K562 (cell line): ENCODE data around the gene RET. TPM values are rescaled to one million over a fixed set of nuclear protein-coding genes. Genes with fewer than 3 reads are reported as not detected.

Experiments used
- ATAC-seq: fragments of 200-7000 bp; cut with Tn5 transposase; 3 replicates; pipeline ENCODE4 v1.9.1; 2020; ENCODE audit warnings: moderate library complexity
- BruUV-seq: library from RNA; stranded (reverse); fragments of 400-500 nt; replicated peaks from 2 replicates; lab custom pipeline; 2021; lab: Mats Ljungman, UMichigan
- CTCF ChIA-PET: fragments of 300-600 bp; formaldehyde crosslinking; extraction: SDS; loops from one replicate; lab custom pipeline; 2021; ENCODE audit warnings: low intra/inter-chr PET ratio; lab: Yijun Ruan, JAX
- POLR2A ChIA-PET: fragments of 300-600, 350-650 bp; sonication (Branson Sonifier 250); formaldehyde crosslinking; extraction: SDS; loops from one replicate; lab custom pipeline; 2021; ENCODE audit warnings: antibody characterized with exemption, inconsistent platforms; lab: Yijun Ruan, JAX
- DNase-seq, 4 experiments: peaks; one replicate each; pipeline versions ENCODE4 v3.0.0 to v3.0.0-alpha.2; 2011 to 2018; ENCODE audit warnings: low spot score in 3 of 4, mixed read lengths in 3 of 4; ENCODE audit errors: extremely low read depth in 1 of 4
- FAIRE-seq: peaks from 2 replicates; lab custom pipeline; 2011; peaks lifted over from hg19 to GRCh38; lab: Jason Lieb, UNC
- H2AFZ ChIP-seq: 2 replicates; pipeline ENCODE4 v1.6.0; 2011; ENCODE audit warnings: low read depth, low read length, control low read depth, inconsistent platforms
- H3K27ac ChIP-seq: fragments of 200-600 bp; 3 replicates; pipeline ENCODE4 v1.8.0; 2011; ENCODE audit warnings: low read depth, mild to moderate bottlenecking, control low read depth, inconsistent platforms, low read length, moderate library complexity, mixed read lengths; ENCODE audit errors: extremely low read depth
- H3K27me3 ChIP-seq, 2 experiments: fragments of 300-600 bp in 1 of 2; 2 replicates in 1 of 2; 3 replicates in 1 of 2; pipeline versions ENCODE4 v1.6.0 to v1.8.0; 2011; ENCODE audit warnings: inconsistent platforms in 2 of 2, low read length in 2 of 2, mild to moderate bottlenecking in 1 of 2, mixed read lengths in 1 of 2, moderate library complexity in 1 of 2; ENCODE audit not compliant: control insufficient read depth in 2 of 2, insufficient read depth in 2 of 2
- H3K36me3 ChIP-seq: fragments of 300-600 bp; 3 replicates; pipeline ENCODE4 v1.8.0; 2011; ENCODE audit warnings: mild to moderate bottlenecking, low read length, inconsistent platforms; ENCODE audit not compliant: control insufficient read depth, insufficient read depth
- H3K4me1 ChIP-seq, 2 experiments: fragments of 200-600 bp in 1 of 2; replicated peaks in 1 of 2; 2 replicates in 1 of 2; 3 replicates in 1 of 2; pipeline versions ENCODE4 v1.5.1 to v1.8.0; 2011; ENCODE audit warnings: inconsistent platforms in 2 of 2, low read length in 2 of 2, mild to moderate bottlenecking in 1 of 2, mixed read lengths in 1 of 2, moderate library complexity in 1 of 2; ENCODE audit not compliant: control insufficient read depth in 2 of 2, insufficient read depth in 2 of 2
- H3K4me2 ChIP-seq: 2 replicates; pipeline ENCODE4 v1.6.1; 2011; ENCODE audit warnings: low read length, control low read depth, inconsistent platforms, mixed read lengths; ENCODE audit not compliant: insufficient read depth
- H3K4me3 ChIP-seq: fragments of 200-600 bp; sonication (generic), shearing (Covaris generic); 2 replicates; pipeline ENCODE4 v1.5.1; 2016; ENCODE audit warnings: control low read depth, inconsistent platforms
- H3K79me2 ChIP-seq: fragments of 200-600 bp; 3 replicates; pipeline ENCODE4 v1.8.0; 2011; ENCODE audit warnings: low read length, inconsistent platforms; ENCODE audit not compliant: control insufficient read depth, insufficient read depth
- H3K9ac ChIP-seq, 2 experiments: 2 replicates each; pipeline versions ENCODE4 v1.6.0 to v1.6.1; 2011; ENCODE audit warnings: low read depth in 2 of 2, low read length in 2 of 2, control low read depth in 1 of 2, inconsistent platforms in 1 of 2, mild to moderate bottlenecking in 1 of 2, mixed read lengths in 1 of 2; ENCODE audit not compliant: insufficient read depth in 1 of 2
- H3K9me1 ChIP-seq: one replicate; pipeline ENCODE4 v1.6.0; 2011; ENCODE audit warnings: inconsistent platforms, mild to moderate bottlenecking, low read length, moderate library complexity; ENCODE audit not compliant: control insufficient read depth, insufficient read depth
- H3K9me3 ChIP-seq: replicated peaks from 2 replicates; pipeline ENCODE4 v1.5.1; 2011; ENCODE audit warnings: low read depth, low read length, inconsistent platforms; ENCODE audit not compliant: control insufficient read depth, insufficient read depth
- H4K20me1 ChIP-seq: replicated peaks from 2 replicates; pipeline ENCODE4 v1.6.1; 2011; ENCODE audit warnings: low read length, inconsistent platforms, mixed read lengths; ENCODE audit not compliant: control insufficient read depth, insufficient read depth
- CBX8 ChIP-seq: fragments of 200-600 bp; sonication (generic); IDR thresholded peaks from 2 replicates; pipeline ENCODE4 v1.6.1; 2012; ENCODE audit warnings: borderline replicate concordance, mixed run types, low read depth, mild to moderate bottlenecking, moderate library complexity, mixed read lengths, low read length, control low read depth, inconsistent platforms; ENCODE audit not compliant: poor library complexity, severe bottlenecking; ENCODE audit errors: extremely low read depth
- E2F3 ChIP-seq: fragments of 250-450 bp; sonication (Bioruptor Pico); IDR thresholded peaks from 2 replicates; pipeline ENCODE4 v1.4.0; 2020; ENCODE audit warnings: mild to moderate bottlenecking
- PCBP2 ChIP-seq: fragments of 200-400 bp; formaldehyde crosslinking; IDR thresholded peaks from 2 replicates; pipeline ENCODE4 v1.6.1; 2018; ENCODE audit warnings: low read length, low read depth, mild to moderate bottlenecking, moderate library complexity; ENCODE audit not compliant: poor library complexity, severe bottlenecking
- SRSF7 ChIP-seq: fragments of 200-400 bp; formaldehyde crosslinking; optimal IDR thresholded peaks from 2 replicates; pipeline ENCODE3; 2017; ENCODE audit warnings: mild to moderate bottlenecking, low read depth, low read length
- THRA ChIP-seq: fragments of 450-650 bp; IDR thresholded peaks from 2 replicates; pipeline ENCODE4 v1.6.1; 2017; ENCODE audit warnings: mild to moderate bottlenecking, moderate library complexity
- VEZF1 ChIP-seq: fragments of 200-800 bp; sonication (Bioruptor generic); IDR thresholded peaks from 2 replicates; pipeline ENCODE4 v1.6.1; 2017; ENCODE audit warnings: missing genetic modification characterization, missing compliant biosample characterization
- ZFP1 ChIP-seq: fragments of 450-650 bp; formaldehyde crosslinking; IDR thresholded peaks from 2 replicates; pipeline ENCODE4 v1.4.0; 2020; ENCODE audit warnings: mild to moderate bottlenecking, mixed read lengths
- ZNF224 ChIP-seq: sonication (generic); formaldehyde crosslinking; IDR thresholded peaks from 2 replicates; pipeline ENCODE4 v1.8.0; 2022; ENCODE audit warnings: mild to moderate bottlenecking, missing genetic modification reagents
- ZNF398 ChIP-seq: fragments of 250-450 bp; sonication (Bioruptor Pico); IDR thresholded peaks from 2 replicates; pipeline ENCODE4 v1.8.0; 2021; ENCODE audit warnings: moderate library complexity, mild to moderate bottlenecking, inconsistent platforms
- WGBS: fragments of 100-300 bp; shearing (Covaris generic); methylation state at CpG from one replicate; pipeline ENCODE4 v1.1.6; 2016; ENCODE audit warnings: low coverage, mixed read lengths; ENCODE audit not compliant: insufficient coverage; ENCODE audit errors: missing lambda C conversion rate; 5-methylcytosine and 5-hydroxymethylcytosine counted together
- in situ Hi-C: fragments of 300-500 bp; cut with MboI; formaldehyde crosslinking; loops from 4 replicates; pipeline ENCODE4 v1.15.0; 2018; ENCODE audit warnings: inconsistent platforms, mixed read lengths
- intact Hi-C: fragments of 100-400 bp; cut with micrococcal nuclease; formaldehyde crosslinking; loops from 2 replicates; pipeline ENCODE4 v1.14.2; 2022
- polyA plus RNA-seq, 8 experiments: library from polyadenylated mRNA; depleted of rRNA in 4 of 8; stranded (reverse) in 5 of 8; unstranded in 3 of 8; fragments of >200 nt; fragmentation: Nextera tagmentation in 2 of 8; fragmentation: Illumina TruSeq in 1 of 8; extraction: Ambion mirVana in 2 of 8; extraction: Trizol in 1 of 8; gene quantifications; 2 replicates each; pipeline versions ENCODE4 v1.2.1 to v1.2.3, GENCODE V29; 2011 to 2014; ENCODE audit warnings: inconsistent platforms in 1 of 8, missing spikeins in 1 of 8
- total RNA-seq, 7 experiments: library from RNA; depleted of rRNA in 6 of 7; stranded (reverse); fragments of >200 nt in 6 of 7; fragmentation: Illumina TruSeq in 2 of 7; extraction: Trizol in 2 of 7; gene quantifications; 2 replicates each; pipeline versions ENCODE4 v1.2.1 to v1.2.3, GENCODE V29; 2011 to 2021; ENCODE audit warnings: low replicate concordance in 1 of 7

Gene RET
- total and polyA plus RNA-seq, 9 of the 15 experiments (the other 6 are each of a cell fraction or from before 2014, with no cell fraction given): 0.04 to 0.05 TPM; not detected in 7

- Histone ChIP-seq H3K27me3 (peaks cover 10 to 53% of the 10 kb centered on the region in 2 experiments; a peak in 4 of 5 replicates), H3K9me1 (peaks cover 3% of the 10 kb centered on the region), H3K4me3 (peak overlapping the region; percentile 26), H3K9me3 (no peaks in the 10 kb centered on the region), H2AFZ (peak overlapping the region; percentile 67), H3K36me3 (no peaks in the 10 kb centered on the region), H3K27ac (0 out of 3 replicates have a peak overlapping the region, but pooled peaks have one; percentile 3), H3K79me2 (no peaks in the 10 kb centered on the region), H4K20me1 (0 out of 2 replicates have a peak, but pooled peaks cover 4% of the 10 kb centered on the region), H3K9ac (peak overlapping the region in 1 of 2 experiments; percentile 81; a peak in 2 of 4 replicates), H3K4me1 (peaks cover 0 to 26% of the 10 kb centered on the region in 2 experiments; a peak in 3 of 5 replicates), H3K4me2 (peak overlapping the region; percentile 54)
- ChIA-PET POLR2A (interaction anchor here (0.6 to 1.1 kb wide), 2 partner anchors 13 to 18 kb away, joined by 3 read pairs; no protein-coding TSS in a partner anchor), CTCF (interaction anchor here (0.7 to 1.4 kb wide), 3 partner anchors 21 to 238 kb away, joined by 3 to 4 read pairs (median 3); no protein-coding TSS in a partner anchor)
- intact Hi-C loops (loop anchor here (1.0 kb wide), 1 partner anchor 239 kb away; no protein-coding TSS in a partner anchor), in situ Hi-C loops (no loop called here)
- DNase-seq: peak; percentile 79 to 96 (median 92)
- FAIRE-seq: peak; percentile 73
- no TSS peak for BruUV-seq
- WGBS: 24% methylated on average over 60 of the region's 71 CpGs
- peak; percentile 96 for ATAC-seq
- no peak for TF ChIP-seq THRA
- no peak for TF ChIP-seq ZFP1
- TF ChIP-seq CBX8: no peak
- TF ChIP-seq PCBP2: no peak
- TF ChIP-seq ZNF398: no peak
- peak; percentile 91 for TF ChIP-seq VEZF1
- no peak for TF ChIP-seq E2F3
- no peak for TF ChIP-seq SRSF7
- TF ChIP-seq ZNF224 (CRISPR knock-in tag): no peak
These were observed 28.5 kb downstream of the RET start for GRCh38 chr10:43105102-43105955.
